Astrocyte of the spinal cord (primary cell): Measurements from ENCODE around the gene DNAH2.

ENCODE experiments used
- DNase-seq: peaks from one replicate; pipeline ENCODE4 v3.0.0; 2011; ENCODE audit warnings: low read depth, low spot score
- H3K4me3 ChIP-seq: 2 replicates; pipeline ENCODE4 v1.5.1; 2011; ENCODE audit warnings: low read depth, mild to moderate bottlenecking, low read length, moderate library complexity
- in situ Hi-C: cut with HindIII; loops from 2 replicates; pipeline ENCODE4 v1.10.0; 2017; ENCODE audit warnings: low sequenced_read_pairs
- TF ChIP-seq, protein P1 (sequence below): IDR thresholded peaks from 2 replicates; pipeline ENCODE4 v1.5.1; 2012; ENCODE audit warnings: low read depth, mild to moderate bottlenecking, low read length, inconsistent platforms

DNAH2 gene

DNA sequence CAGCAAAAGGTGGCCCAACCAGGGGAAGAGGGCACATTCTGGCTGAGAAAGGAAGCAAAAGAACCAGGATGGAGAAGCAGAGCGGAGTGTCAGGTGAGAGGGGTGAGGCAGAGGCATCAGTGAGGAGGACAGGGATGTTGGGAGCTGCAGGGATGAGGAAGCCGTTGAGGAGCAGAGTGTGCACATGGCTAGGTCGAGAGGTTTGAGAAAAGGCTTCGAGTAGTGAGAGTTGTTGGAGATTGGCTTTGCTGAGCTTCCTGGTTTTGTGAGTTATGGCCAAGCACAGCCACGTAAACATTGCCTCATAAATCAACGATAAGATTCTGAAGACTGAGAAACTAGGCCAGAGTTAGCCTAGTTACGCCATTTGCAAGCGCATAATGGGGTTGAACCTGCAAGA lies 26.9 kb downstream of the DNAH2 start:
- TF ChIP-seq, protein P1, sequence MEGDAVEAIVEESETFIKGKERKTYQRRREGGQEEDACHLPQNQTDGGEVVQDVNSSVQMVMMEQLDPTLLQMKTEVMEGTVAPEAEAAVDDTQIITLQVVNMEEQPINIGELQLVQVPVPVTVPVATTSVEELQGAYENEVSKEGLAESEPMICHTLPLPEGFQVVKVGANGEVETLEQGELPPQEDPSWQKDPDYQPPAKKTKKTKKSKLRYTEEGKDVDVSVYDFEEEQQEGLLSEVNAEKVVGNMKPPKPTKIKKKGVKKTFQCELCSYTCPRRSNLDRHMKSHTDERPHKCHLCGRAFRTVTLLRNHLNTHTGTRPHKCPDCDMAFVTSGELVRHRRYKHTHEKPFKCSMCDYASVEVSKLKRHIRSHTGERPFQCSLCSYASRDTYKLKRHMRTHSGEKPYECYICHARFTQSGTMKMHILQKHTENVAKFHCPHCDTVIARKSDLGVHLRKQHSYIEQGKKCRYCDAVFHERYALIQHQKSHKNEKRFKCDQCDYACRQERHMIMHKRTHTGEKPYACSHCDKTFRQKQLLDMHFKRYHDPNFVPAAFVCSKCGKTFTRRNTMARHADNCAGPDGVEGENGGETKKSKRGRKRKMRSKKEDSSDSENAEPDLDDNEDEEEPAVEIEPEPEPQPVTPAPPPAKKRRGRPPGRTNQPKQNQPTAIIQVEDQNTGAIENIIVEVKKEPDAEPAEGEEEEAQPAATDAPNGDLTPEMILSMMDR, result no peak
- in situ Hi-C loops, result no loop called here

DNA sequence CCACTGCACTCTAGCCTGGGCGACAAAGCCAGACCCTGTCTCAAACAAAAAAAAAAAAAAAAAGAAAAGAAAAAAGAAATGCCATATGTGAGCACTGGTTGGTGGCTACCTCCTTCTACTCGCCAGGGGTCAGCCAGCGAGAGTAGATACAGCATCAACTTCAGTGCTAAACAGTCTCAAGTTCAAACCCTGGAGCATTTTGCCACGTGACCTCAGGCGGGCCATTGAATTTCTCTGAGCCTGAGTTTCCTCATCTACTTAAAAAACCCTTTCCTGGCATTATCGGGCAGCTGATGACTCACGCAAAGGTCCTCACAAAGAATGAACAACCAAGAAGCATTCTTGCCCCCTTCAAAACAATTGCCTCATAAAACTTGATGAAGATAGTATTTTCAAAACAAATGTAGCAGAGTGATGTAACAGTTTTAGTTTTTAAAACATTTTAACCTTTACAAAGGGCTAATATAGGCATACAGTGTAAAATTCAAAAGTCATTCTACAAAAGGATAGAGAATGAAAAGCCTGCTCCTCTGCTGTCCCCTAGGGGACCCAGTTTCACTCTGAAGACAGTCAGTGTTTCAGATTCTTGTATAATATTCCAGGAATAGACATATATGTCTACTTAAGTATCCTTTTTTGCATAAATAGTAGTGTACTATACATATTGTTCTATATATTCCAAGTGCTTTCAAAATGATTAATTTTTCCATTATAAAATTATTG lies 28.4 kb downstream of the DNAH2 start:
- in situ Hi-C loops, result no loop called here
- TF ChIP-seq, protein P1, result peak; percentile 12
- H3K4me3 ChIP-seq, result no peak overlapping the region
- peak; percentile 82 for DNase-seq

More for the DNA sequence above, 26.9 kb downstream of the DNAH2 start:
- no peak overlapping the region for H3K4me3 ChIP-seq
- no peak for DNase-seq

DNA sequence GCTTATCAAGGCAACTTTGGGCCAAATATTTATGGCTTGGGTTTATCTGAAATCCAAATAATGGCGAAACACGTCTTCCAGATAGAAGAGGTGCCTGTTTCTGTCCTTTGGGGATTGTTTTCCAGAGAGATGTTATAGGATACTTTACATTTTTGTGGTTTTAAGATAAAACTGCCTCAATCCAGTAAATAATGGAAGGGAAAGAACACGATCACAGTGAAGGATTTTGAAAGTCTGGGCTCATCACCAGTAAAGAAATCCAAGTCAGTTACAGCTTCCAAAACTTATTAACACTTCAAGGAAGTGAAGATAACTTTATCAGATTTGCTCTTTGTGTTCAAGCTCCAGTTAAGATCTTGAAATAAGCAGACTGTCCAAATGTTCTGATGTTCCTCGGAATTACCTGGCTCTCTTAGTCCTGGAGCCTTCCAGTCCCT lies 30.1 kb downstream of the DNAH2 start:
- no peak overlapping the region for H3K4me3 ChIP-seq
- in situ Hi-C loops, result no loop called here
- TF ChIP-seq, protein P1, result no peak

DNA sequence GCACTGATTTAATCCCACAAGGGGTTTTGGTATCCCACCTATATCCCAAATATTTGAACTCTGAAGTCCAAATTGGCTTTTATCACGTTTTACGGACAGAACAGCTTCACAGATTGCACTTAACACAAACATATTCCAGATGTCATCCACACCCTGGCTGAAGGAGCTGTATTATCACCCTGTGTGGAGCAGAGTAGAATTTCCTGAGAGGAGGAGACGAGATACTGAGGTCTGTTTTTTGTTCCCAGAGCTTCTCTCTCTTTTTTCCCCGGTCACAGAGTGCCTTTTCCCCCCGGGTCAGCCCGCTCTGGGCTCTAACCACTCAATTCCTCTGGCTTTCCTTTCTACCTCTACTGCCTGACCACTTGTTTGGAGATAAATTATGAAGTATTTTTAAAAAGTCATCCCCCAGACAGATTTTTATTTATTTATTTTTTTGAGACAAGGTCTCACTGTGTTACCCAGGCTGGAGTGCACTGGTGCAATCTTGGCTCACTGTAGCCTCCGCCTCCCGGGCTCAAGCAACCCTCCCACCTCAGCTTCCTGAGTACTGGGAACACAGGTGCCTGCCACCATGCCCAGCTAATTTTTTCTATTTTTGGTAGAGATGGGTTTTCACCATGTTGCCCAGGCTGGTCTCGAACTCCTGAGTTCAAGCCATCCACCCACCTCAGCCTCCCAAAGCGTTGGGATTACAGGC lies 30.7 kb downstream of the DNAH2 start:
- in situ Hi-C loops, result no loop called here
- TF ChIP-seq, protein P1, result no peak
- no peak overlapping the region for H3K4me3 ChIP-seq
- peak; percentile 15 for DNase-seq

More for the DNA sequence above, 30.1 kb downstream of the DNAH2 start:
- peak; percentile 46 for DNase-seq

DNA sequence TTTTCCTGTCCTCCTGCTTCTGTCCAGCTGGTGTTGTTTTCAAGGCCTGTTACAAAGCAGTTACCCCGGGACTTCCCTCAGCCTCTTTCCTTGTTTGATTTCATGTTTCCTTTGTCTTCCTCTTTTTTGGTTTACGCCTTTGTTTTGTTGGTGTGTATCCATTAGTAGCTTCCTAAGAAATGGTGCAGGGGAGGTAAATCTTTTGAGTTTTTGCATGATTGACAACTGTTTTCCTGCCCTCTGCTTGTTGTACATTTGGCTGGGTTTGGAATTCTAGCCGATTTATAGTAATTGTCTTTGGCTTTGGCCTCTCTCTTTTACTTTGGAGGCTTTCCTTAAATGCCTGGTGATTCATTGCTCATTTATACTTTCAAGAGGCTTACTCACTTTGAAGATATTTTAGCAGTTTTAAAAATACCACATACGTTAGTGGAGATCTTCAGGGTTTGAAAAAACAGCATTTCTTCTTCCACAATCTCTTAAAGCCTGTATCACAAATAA lies 32.8 kb downstream of the DNAH2 start:
- DNase-seq, result peak; percentile 90
- TF ChIP-seq, protein P1, result no peak
- in situ Hi-C loops, result no loop called here
- no peak overlapping the region for H3K4me3 ChIP-seq

DNA sequence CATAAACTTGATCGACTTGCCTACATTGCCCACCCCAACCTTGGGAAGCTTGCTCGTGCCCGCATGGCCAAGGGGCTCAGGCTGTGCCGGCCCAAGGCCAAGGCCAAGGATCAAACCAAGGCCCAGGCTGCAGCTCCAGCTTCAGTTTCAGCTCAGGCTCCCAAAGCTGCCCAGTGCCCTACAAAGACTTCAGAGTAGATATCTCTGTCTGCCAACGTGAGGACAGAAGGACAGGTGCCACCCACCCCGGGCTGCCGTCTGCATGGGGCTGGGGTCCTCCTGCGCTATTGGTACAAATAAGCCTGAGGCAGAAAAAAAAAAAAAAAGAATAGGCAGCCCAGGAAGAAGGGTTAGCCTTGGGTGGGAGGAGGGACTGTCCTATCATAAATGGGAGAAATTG lies 37.1 kb downstream of the DNAH2 start:
- no peak for DNase-seq
- in situ Hi-C loops, result no loop called here
- TF ChIP-seq, protein P1, result no peak
- no peak overlapping the region for H3K4me3 ChIP-seq
